ENCODE measurements around the gene MTNR1A. TPM values are rescaled to one million over a fixed set of nuclear protein-coding genes. Genes with fewer than 3 reads are reported as not detected.
A peak's percentile ranks its signal among the peaks of the same experiment; 100 is the strongest.

MTNR1A gene
- total and polyA plus RNA-seq, 2 donors (not counting 1 experiment from before 2014, with no cell fraction given): not detected

DNA sequence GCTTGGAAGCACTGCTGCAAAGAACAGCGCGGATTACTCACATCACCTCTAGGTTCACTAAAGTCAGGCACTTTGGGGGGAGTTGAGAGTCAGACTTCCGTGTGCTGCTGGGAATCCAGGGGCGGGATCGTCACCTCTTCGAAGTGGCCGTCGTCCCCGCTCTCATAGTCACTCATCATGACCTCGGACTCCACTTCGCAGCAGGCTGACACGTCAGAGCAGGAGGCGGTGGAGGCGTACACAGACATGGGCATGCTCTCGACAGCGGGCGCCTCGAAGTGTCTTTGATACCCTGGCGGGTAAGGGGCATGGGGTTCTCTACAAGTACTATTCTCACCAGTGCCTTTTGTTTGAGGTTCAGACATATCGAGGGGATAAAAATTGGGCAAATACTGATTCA lies 33.1 kb upstream of the MTNR1A start:
- H3K4me1 ChIP-seq (ENCODE audit: control insufficient read depth in 2 of 2, insufficient read depth in 2 of 2, low read length in 2 of 2): no peaks in the 10 kb centered on the region
- no peaks in the 10 kb centered on the region for H3K79me2 ChIP-seq (ENCODE audit: control insufficient read depth, insufficient read depth, low read length)
- intact Hi-C loops (cut with micrococcal nuclease): loop anchor here (10.0 kb wide), 1 partner anchor 434 kb away; no protein-coding TSS in a partner anchor
- ATAC-seq (ENCODE audit: low read depth): no peak
- H4K20me1 ChIP-seq (ENCODE audit: control insufficient read depth, insufficient read depth, low read length, poor library complexity, severe bottlenecking): no peaks in the 10 kb centered on the region
- no peak for DNase-seq
- no peaks in the 10 kb centered on the region for H3K27me3 Mint-ChIP-seq
- H3K4me3 Mint-ChIP-seq: no peak overlapping the region
- no peak overlapping the region for H3K4me3 ChIP-seq (ENCODE audit: control extremely low read depth in 1 of 5, extremely low read depth in 1 of 5, insufficient read depth in 1 of 5, low read depth in 2 of 5, low read length in 4 of 5)
- POLR2A ChIA-PET: no interaction called here
- WGBS (ENCODE audit: insufficient coverage): 98% methylated on average over 13 of the region's 20 CpGs
- H3K27me3 ChIP-seq (replicated peaks in 1 of 4; ENCODE audit: control extremely low read depth in 1 of 4, control insufficient read depth in 3 of 4, insufficient read depth in 4 of 4, low read length in 3 of 4): no peaks in the 10 kb centered on the region
- TF ChIP-seq EZH2 (IDR thresholded peaks at IDR 0.05; ENCODE audit: borderline replicate concordance, insufficient read depth, low read depth, low read length, poor library complexity, severe bottlenecking) (no peak), CTCF (IDR thresholded peaks at IDR 0.05) (no peak)
- no peak overlapping the region for H3K4me2 ChIP-seq (replicated peaks; ENCODE audit: low read depth, low read length, poor library complexity, severe bottlenecking)
- no peaks in the 10 kb centered on the region for H3K9me3 ChIP-seq (ENCODE audit: control extremely low read depth in 1 of 3, control insufficient read depth in 2 of 3, insufficient read depth in 1 of 3, low read length in 2 of 3)
- H2AFZ ChIP-seq (ENCODE audit: insufficient read depth, low read depth, low read length, poor library complexity, severe bottlenecking): no peak overlapping the region
- no peak overlapping the region for H3K27ac ChIP-seq (ENCODE audit: low read length in 2 of 2)
- no peaks in the 10 kb centered on the region for H3K36me3 ChIP-seq (replicated peaks in 1 of 2; ENCODE audit: control extremely low read depth in 1 of 2, control insufficient read depth in 1 of 2, extremely low read depth in 1 of 2, insufficient read depth in 2 of 2, low read length in 1 of 2)
- no peak overlapping the region for H3K9ac ChIP-seq (ENCODE audit: low read length)
- H3K9me3 Mint-ChIP-seq (ENCODE audit: insufficient read depth): no peaks in the 10 kb centered on the region
- CTCF ChIA-PET: interaction anchor here (0.7 to 1.9 kb wide), 3 partner anchors 9 to 290 kb away, joined by 3 to 10 read pairs (median 3); no protein-coding TSS in a partner anchor
- no peaks in the 10 kb centered on the region for H3K4me1 Mint-ChIP-seq
- no peak overlapping the region for H3K27ac Mint-ChIP-seq

DNA sequence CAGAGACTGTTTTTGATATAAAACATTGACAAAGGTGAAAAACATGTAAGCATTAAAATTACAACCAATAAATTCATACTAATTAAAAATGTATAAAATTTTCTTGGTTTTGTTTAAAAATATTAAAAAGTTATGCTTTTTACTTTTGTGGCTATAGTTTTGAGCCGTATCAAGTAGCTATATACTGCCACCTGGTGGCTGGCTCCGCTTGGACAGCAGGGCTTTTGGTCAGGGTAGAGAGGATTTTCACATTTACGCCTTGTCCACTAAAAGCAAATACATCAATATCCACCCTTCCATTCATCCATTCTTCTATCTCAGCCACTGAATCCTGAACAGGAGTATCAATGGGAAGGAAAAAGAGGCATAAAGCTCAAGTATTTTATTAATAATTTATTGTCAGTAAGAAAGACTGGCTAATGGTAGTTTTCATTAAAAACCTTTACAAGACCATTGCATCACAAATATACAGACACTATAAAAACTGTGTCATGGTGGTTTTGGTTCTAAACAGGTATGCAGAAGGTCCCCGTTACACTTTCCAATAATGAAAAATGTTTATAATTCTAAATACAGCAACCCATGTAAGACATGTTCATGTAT lies 32.1 kb upstream of the MTNR1A start:
- Histone ChIP-seq H3K9me3 (ENCODE audit: control extremely low read depth in 1 of 3, control insufficient read depth in 2 of 3, insufficient read depth in 1 of 3, low read length in 2 of 3) (peaks cover 0 to 3% (median 0%) of the 10 kb centered on the region in 3 donors), H3K4me3 (ENCODE audit: control extremely low read depth in 1 of 5, extremely low read depth in 1 of 5, insufficient read depth in 1 of 5, low read depth in 2 of 5, low read length in 4 of 5) (no peak overlapping the region), H3K4me1 (ENCODE audit: control insufficient read depth in 2 of 2, insufficient read depth in 2 of 2, low read length in 2 of 2) (no peaks in the 10 kb centered on the region), H3K79me2 (ENCODE audit: control insufficient read depth, insufficient read depth, low read length) (no peaks in the 10 kb centered on the region), H2AFZ (ENCODE audit: insufficient read depth, low read depth, low read length, poor library complexity, severe bottlenecking) (no peak overlapping the region), H3K27ac (ENCODE audit: low read length in 2 of 2) (no peak overlapping the region), H3K4me2 (replicated peaks; ENCODE audit: low read depth, low read length, poor library complexity, severe bottlenecking) (no peak overlapping the region), H3K9ac (ENCODE audit: low read length) (no peak overlapping the region), H3K36me3 (replicated peaks in 1 of 2; ENCODE audit: control extremely low read depth in 1 of 2, control insufficient read depth in 1 of 2, extremely low read depth in 1 of 2, insufficient read depth in 2 of 2, low read length in 1 of 2) (no peaks in the 10 kb centered on the region), H4K20me1 (ENCODE audit: control insufficient read depth, insufficient read depth, low read length, poor library complexity, severe bottlenecking) (no peaks in the 10 kb centered on the region), H3K27me3 (replicated peaks in 1 of 4; ENCODE audit: control extremely low read depth in 1 of 4, control insufficient read depth in 3 of 4, insufficient read depth in 4 of 4, low read length in 3 of 4) (no peaks in the 10 kb centered on the region)
- CTCF ChIA-PET: interaction anchor here (0.6 to 1.9 kb wide), 18 partner anchors 8 to 947 kb away, joined by 3 to 15 read pairs (median 4); partner anchors contain the start of genes CYP4V2 and TLR3
- intact Hi-C loops (cut with micrococcal nuclease): loop anchor here (10.0 kb wide), 1 partner anchor 433 kb away; no protein-coding TSS in a partner anchor
- no CpG with 5 or more reads among the region's 4 CpGs for WGBS (ENCODE audit: insufficient coverage)
- Mint-ChIP-seq H3K9me3 (ENCODE audit: insufficient read depth) (no peaks in the 10 kb centered on the region), H3K27ac (no peak overlapping the region), H3K27me3 (no peaks in the 10 kb centered on the region), H3K4me1 (no peaks in the 10 kb centered on the region), H3K4me3 (no peak overlapping the region)
- POLR2A ChIA-PET: no interaction called here
- ATAC-seq (ENCODE audit: low read depth) (no peak), DNase-seq (peak; percentile 44)
- TF ChIP-seq EZH2 (IDR thresholded peaks at IDR 0.05; ENCODE audit: borderline replicate concordance, insufficient read depth, low read depth, low read length, poor library complexity, severe bottlenecking) (no peak), CTCF (IDR thresholded peaks at IDR 0.05) (peak; percentile 96)
